ENCODE results near the gene RBBP6. TPM values are rescaled to one million over a fixed set of nuclear protein-coding genes. Genes with fewer than 3 reads are reported as not detected.

RBBP6 gene
- total and polyA plus RNA-seq, 8 donors, result 9.0 to 130 (median 32.7) TPM

DNA sequence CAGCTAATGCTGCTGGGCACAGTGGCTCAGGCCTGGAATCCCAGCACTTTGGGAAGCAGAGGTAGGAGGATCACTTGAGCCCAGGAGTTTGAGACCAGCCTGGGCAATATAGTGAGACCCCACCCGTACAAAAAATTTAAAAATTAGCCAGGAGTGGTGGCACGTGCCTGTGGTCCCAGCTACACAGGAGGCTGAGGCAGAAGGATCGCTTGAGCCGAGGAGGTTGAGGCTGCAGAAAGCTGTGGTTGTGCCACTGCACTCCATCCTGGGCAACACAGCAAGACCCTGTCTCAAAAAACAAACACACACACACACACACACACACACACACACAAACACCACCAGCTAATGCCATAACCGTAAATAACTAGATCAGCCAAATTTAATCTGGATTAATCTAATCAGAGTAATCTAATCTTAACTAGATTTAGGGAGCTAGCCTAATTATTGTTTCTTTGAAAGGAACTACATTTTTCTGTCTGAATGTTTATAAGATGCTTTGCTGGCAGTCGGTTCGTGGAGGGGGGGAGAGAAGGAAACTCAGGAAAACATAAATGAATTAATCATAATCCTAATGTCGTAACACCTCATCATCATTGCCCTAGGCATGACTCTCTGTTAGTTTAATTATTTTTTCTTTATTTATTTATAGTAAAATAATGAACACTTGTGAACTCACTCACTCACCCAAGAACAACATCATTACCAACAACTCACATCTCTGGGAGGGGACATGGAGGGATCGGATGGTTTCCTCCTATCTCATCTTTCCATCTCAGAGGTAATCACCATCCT is 12.5 kb upstream of the RBBP6 start:
- H3K36me3 ChIP-seq, result no peaks in the 10 kb centered on the region
- peaks cover 0 to 8% (median 3%) of the 10 kb centered on the region in 4 donors for H3K4me1 ChIP-seq
- 70 to 82% (median 74%) methylated on average over 9 of the region's 9 CpGs for WGBS, 5 donors
- no peak overlapping the region for H3K27ac ChIP-seq
- H3K27me3 ChIP-seq, result no peaks in the 10 kb centered on the region
- intact Hi-C loops (cut with DNase I; ENCODE audit: low total_unique reads), result no loop called here
- no peak for DNase-seq
- TF ChIP-seq EP300 (IDR thresholded peaks at IDR 0.05) (no peak), POLR2A (IDR thresholded peaks at IDR 0.05) (no peak), POLR2AphosphoS5 (IDR thresholded peaks at IDR 0.05) (no peak)
- TF ChIP-seq, protein P1, sequence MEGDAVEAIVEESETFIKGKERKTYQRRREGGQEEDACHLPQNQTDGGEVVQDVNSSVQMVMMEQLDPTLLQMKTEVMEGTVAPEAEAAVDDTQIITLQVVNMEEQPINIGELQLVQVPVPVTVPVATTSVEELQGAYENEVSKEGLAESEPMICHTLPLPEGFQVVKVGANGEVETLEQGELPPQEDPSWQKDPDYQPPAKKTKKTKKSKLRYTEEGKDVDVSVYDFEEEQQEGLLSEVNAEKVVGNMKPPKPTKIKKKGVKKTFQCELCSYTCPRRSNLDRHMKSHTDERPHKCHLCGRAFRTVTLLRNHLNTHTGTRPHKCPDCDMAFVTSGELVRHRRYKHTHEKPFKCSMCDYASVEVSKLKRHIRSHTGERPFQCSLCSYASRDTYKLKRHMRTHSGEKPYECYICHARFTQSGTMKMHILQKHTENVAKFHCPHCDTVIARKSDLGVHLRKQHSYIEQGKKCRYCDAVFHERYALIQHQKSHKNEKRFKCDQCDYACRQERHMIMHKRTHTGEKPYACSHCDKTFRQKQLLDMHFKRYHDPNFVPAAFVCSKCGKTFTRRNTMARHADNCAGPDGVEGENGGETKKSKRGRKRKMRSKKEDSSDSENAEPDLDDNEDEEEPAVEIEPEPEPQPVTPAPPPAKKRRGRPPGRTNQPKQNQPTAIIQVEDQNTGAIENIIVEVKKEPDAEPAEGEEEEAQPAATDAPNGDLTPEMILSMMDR (IDR thresholded peaks at IDR 0.05), result no peak
- no peak overlapping the region for H3K4me3 ChIP-seq
- no peaks in the 10 kb centered on the region for H3K9me3 ChIP-seq

DNA sequence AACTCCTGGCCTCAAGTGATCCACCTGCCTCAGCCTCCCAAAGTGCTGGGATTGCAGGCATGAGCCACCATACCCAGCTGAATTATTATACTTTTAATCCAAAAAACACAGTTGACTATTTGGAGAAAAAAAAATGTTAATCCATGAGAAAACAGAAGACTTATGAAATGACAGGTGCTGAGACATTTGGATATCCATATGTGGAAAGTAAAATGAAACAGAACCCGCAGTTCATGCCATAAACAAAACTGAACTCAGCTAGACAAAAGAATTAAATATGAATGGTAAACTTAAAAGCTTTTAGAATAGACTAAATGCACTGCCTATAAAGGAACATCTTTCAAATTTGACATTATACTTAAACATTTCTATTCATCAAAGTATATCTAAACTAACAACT is 8.2 kb upstream of the RBBP6 start:
- intact Hi-C loops (cut with DNase I; ENCODE audit: low total_unique reads), result no loop called here
- Histone ChIP-seq H3K4me3 (no peak overlapping the region), H3K36me3 (no peaks in the 10 kb centered on the region), H3K27ac (no peak overlapping the region), H3K27me3 (no peaks in the 10 kb centered on the region), H3K9me3 (no peaks in the 10 kb centered on the region), H3K4me1 (no peaks in the 10 kb centered on the region)
- WGBS, 5 donors, result 61 to 83% (median 71%) methylated on average over 1 of the region's 1 CpG
- TF ChIP-seq, protein P1 (IDR thresholded peaks at IDR 0.05), result no peak
- TF ChIP-seq POLR2A (IDR thresholded peaks at IDR 0.05) (no peak), EP300 (IDR thresholded peaks at IDR 0.05) (no peak)
- no peak for DNase-seq

DNA sequence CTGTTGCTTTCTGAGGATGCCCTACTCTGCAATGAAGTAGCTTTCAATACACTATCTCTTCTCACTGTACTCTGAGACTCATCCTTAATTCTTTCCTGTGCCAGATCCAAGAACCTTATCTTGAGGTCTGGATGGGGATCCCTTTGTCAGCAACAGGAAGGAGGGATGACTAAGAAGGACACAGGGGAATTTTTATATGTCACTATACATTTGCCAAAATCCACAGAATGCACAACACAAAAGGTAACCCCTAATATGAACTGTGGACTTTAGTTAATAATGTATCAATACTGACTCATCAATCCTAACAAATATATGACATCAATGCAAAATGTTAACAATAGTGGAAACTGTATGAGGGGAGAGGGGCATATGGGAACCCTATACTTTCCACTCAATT is 4.7 kb upstream of the RBBP6 start:
- no peaks in the 10 kb centered on the region for H3K9me3 ChIP-seq
- H3K4me1 ChIP-seq, result peaks cover 0 to 6% (median 5%) of the 10 kb centered on the region in 4 donors
- no peak overlapping the region for H3K4me3 ChIP-seq
- H3K36me3 ChIP-seq, result no peaks in the 10 kb centered on the region
- no peak for TF ChIP-seq POLR2AphosphoS5 (IDR thresholded peaks at IDR 0.05)
- no peak for TF ChIP-seq POLR2A (IDR thresholded peaks at IDR 0.05)
- TF ChIP-seq EP300 (IDR thresholded peaks at IDR 0.05), result no peak
- TF ChIP-seq, protein P1 (IDR thresholded peaks at IDR 0.05), result no peak
- intact Hi-C loops (cut with DNase I; ENCODE audit: low total_unique reads), result no loop called here
- H3K27ac ChIP-seq, result no peak overlapping the region
- DNase-seq, result no peak
- no peaks in the 10 kb centered on the region for H3K27me3 ChIP-seq

DNA sequence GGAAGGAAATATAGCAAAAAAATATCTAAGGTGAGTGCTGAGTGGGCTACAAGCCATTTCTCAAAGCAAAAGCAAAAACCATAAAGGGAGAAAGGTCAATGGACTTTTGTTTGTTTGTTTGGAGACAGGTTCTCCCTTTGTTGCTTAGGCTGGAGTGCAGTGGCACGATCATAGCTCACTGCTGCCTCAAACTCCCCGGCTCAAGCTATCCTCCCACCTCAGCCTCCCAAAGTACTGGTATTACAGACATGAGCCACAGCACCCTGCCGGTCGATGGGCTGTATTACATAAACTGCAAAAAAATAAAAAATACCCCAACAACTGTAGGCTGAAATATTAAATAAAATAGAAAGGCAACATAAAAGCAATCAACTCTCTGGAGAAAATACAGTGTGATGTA is 3.5 kb upstream of the RBBP6 start:
- 67 to 76% (median 70%) methylated on average over 4 of the region's 4 CpGs for WGBS, 5 donors
- TF ChIP-seq POLR2AphosphoS5 (IDR thresholded peaks at IDR 0.05), result no peak
- TF ChIP-seq, protein P1 (IDR thresholded peaks at IDR 0.05), result no peak
- peaks cover 0 to 6% (median 5%) of the 10 kb centered on the region in 4 donors for H3K4me1 ChIP-seq
- no peak overlapping the region for H3K27ac ChIP-seq
- intact Hi-C loops (cut with DNase I; ENCODE audit: low total_unique reads), result no loop called here
- no peak for DNase-seq
- no peaks in the 10 kb centered on the region for H3K36me3 ChIP-seq
- no peaks in the 10 kb centered on the region for H3K9me3 ChIP-seq
- no peak overlapping the region for H3K4me3 ChIP-seq
- no peaks in the 10 kb centered on the region for H3K27me3 ChIP-seq
